Measurements from ENCODE around the gene LRRC3.

Gene LRRC3

DNA sequence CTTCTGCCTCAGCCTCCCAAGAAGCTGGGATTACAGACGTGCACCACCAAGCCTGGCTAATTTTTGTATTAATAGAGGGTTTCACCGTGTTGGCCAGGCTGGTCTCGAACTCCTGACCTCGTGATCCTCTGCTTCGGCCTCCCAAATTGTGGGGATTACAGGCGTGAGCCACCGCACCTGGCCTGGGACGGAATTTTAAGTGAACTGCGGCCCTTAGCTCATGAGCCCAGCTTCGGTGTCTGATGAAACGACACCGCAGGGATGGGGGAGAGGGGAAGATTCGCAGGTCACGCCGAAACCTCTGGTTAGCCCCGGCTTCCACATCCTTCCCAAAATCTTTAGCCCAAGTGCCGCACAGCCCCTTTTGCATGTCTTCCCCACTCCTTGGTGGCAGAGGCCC is 39.1 kb downstream of the LRRC3 start:
- in situ Hi-C loops (cut with MboI; ENCODE audit: low sequenced_read_pairs) = loop anchor here (25.0 kb wide), 1 partner anchor 682 kb away; no protein-coding TSS in a partner anchor

- in situ Hi-C loops (cut with MboI; ENCODE audit: low sequenced_read_pairs) = loop anchor here (25.0 kb wide), 1 partner anchor 683 kb away; no protein-coding TSS in a partner anchor
Measured at GRCh38 chr21:44494956-44495355, 39.6 kb downstream of the LRRC3 start.

GRCh38 chr21:44495611-44496563 is 40.6 kb downstream of the LRRC3 start:
- in situ Hi-C loops (cut with MboI; ENCODE audit: low sequenced_read_pairs) = loop anchor here (25.0 kb wide), 1 partner anchor 684 kb away; no protein-coding TSS in a partner anchor

- in situ Hi-C loops (cut with MboI; ENCODE audit: low sequenced_read_pairs) = loop anchor here (25.0 kb wide), 1 partner anchor 685 kb away; no protein-coding TSS in a partner anchor
Measured at GRCh38 chr21:44496564-44497550, 41.5 kb downstream of the LRRC3 start.

- in situ Hi-C loops (cut with MboI; ENCODE audit: low sequenced_read_pairs) = loop anchor here (25.0 kb wide), 1 partner anchor 685 kb away; no protein-coding TSS in a partner anchor
Measured at GRCh38 chr21:44497703-44498126, 42.4 kb downstream of the LRRC3 start.

DNA sequence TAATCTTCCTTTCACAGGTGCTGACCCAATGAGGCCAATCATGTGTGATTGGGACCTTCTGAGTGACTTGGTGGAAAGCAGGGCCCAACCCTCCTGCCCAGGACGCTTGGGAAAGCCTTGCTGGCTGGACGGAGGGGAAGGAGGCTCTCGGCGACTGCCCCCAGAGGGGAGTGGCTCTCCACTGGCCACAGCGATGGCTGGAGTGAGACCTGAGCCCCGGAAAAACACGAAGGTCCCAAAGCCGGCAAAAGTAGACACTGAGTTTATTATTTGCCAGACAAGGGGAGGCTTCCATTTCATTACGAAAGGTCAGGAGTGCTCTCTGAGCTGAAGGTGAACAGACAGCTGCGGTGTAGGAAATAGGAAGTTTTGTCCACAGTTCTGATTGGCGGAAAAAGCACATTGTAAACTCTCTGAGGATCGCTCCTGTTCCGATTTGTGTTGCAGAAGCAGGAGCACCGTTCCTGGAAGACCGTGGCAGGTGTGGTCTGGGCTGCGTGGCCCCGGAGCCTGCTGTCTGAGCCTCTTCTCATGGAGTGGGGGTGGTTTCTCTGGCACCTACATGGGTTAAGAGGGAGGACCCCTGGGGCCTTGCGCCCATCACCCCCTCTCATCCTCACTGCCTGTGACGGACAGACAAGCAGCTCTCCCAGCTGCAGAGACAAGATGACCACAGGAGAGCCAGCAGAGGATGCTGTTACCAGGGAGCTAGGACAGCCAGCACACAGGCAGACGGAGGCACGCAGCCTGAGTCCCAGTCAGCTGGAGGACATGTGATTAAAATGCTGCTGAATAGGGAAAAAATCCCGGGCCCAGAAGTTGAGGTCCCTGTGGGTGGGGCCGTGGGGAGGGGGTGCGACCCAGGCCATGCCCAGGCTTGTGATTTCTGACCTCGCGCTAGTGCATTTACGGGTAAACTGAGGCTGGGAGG is 43.2 kb downstream of the LRRC3 start:
- in situ Hi-C loops (cut with MboI; ENCODE audit: low sequenced_read_pairs) = loop anchor here (25.0 kb wide), 1 partner anchor 686 kb away; no protein-coding TSS in a partner anchor

- in situ Hi-C loops (cut with MboI; ENCODE audit: low sequenced_read_pairs) = loop anchor here (25.0 kb wide), 1 partner anchor 687 kb away; no protein-coding TSS in a partner anchor
Measured at GRCh38 chr21:44499211-44499560, 43.9 kb downstream of the LRRC3 start.

DNA sequence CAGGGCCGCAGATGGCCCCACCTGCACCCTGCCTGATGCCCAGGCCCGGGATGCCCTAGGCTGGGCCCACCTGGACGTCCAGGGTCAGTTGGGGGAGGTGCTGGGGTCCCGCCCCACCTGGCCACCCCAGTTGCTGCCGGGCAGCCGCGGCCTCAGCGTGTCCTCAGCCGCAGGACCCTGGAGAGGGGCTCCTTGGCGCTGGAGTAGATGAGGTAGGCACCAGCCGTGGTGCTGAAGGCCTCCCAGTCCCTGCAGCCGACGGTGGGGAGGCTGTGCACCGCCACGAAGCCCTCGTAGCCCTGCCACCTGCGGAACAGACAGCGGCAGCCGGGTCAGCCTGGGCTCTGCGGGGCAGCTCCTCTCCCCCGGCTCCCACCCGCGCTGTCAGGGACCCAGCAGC is 44.3 kb downstream of the LRRC3 start:
- in situ Hi-C loops (cut with MboI; ENCODE audit: low sequenced_read_pairs) = loop anchor here (25.0 kb wide), 2 partner anchors 438 to 687 kb away; partner anchors contain the start of gene SLX9

- in situ Hi-C loops (cut with MboI; ENCODE audit: low sequenced_read_pairs) = loop anchor here (25.0 kb wide), 1 partner anchor 437 kb away; the partner anchor contains the start of gene SLX9
Measured at GRCh38 chr21:44500111-44500510, 44.8 kb downstream of the LRRC3 start.

DNA sequence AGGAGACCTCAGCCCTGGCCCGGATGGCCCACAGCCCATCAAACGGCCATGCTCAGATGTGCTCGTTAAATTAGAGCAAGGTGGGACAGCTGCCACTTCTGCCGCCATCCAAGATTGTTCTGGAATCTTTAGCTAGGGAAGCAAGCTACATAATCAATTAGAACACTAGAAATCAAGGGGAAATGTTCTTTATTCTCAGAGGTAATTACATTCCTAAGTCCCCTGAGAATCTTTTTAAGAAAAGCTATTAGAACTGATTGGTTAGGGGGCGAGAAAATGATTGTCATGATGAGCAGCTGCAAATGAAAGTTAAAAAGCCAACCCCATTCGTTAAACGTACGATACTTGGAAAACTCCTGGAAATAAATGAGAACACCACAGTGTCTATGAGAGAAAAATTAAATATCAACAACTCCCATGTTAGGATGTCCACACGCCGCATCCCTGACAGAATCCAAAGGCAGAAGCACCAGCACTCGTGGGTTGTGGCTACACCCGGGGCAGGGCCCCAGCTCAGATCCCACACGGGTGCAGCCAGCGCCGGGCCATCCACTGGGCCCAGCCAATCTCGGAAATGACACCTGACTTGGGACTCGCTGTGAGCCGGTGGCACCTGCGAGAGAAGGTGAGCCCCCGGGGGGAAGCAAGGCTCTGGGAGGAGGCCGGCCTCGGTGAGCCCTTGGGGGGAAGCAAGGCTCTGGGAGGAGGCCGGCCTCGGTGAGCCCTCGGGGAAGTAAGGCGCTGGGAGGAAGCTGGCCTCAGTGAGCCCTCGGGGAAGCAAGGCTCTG is 47.1 kb downstream of the LRRC3 start:
- in situ Hi-C loops (cut with MboI; ENCODE audit: low sequenced_read_pairs) = loop anchor here (25.0 kb wide), 1 partner anchor 435 kb away; the partner anchor contains the start of gene SLX9

DNA sequence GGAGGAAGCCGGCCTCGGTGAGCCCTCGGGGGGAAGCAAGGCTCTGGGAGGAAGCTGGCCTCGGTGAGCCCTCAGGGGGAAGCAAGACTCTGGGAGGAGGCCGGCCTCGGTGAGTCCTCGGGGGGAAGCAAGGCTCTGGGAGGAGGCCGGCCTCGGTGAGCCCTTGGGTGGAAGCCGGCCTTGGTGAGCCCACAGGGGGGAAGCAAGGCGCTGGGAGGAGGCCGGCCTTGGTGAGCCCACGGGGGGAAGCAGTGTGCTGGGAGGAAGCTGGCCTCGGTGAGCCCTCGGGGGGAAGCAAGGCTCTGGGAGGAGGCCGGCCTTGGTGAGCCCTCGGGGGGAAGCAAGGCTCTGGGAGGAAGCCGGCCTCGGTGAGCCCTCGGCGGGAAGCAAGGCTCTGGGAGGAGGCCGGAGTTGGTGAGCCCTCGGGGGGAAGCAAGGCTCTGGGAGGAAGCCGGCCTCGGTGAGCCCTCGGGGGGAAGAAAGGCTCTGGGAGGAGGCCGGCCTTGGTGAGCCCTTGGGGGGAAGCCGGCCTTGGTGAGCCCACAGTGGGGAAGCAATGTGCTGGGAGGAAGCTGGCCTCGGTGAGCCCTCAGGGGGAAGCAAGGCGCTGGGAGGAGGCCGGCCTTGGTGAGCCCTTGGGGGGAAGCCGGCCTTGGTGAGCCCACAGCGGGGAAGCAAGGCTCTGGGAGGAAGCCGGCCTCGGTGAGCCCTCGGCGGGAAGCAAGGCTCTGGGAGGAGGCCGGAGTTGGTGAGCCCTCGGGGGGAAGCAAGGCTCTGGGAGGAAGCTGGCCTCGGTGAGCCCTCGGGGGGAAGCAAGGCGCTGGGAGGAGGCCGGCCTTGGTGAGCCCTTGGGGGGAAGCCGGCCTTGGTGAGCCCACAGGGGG is 47.9 kb downstream of the LRRC3 start:
- in situ Hi-C loops (cut with MboI; ENCODE audit: low sequenced_read_pairs) = loop anchor here (25.0 kb wide), 1 partner anchor 434 kb away; the partner anchor contains the start of gene SLX9

DNA sequence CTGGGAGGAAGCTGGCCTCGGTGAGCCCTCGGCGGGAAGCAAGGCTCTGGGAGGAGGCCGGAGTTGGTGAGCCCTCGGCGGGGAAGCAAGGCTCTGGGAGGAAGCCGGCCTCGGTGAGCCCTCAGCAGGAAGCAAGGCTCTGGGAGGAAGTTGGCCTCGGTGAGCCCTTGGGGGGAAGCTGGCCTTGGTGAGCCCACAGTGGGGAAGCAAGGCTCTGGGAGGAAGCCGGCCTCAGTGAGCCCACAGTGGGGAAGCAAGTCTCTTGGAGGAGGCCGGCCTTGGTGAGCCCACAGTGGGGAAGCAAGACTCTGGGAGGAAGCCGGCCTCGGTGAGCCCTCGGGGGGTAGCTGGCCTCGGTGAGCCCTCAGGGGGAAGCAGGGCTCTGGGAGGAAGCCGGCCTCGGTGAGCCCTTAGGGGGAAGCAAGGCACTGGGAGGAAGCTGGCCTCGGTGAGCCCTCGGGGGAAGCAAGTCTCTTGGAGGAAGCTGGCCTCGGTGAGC is 48.6 kb downstream of the LRRC3 start:
- in situ Hi-C loops (cut with MboI; ENCODE audit: low sequenced_read_pairs) = loop anchor here (25.0 kb wide), 1 partner anchor 433 kb away; the partner anchor contains the start of gene SLX9

DNA sequence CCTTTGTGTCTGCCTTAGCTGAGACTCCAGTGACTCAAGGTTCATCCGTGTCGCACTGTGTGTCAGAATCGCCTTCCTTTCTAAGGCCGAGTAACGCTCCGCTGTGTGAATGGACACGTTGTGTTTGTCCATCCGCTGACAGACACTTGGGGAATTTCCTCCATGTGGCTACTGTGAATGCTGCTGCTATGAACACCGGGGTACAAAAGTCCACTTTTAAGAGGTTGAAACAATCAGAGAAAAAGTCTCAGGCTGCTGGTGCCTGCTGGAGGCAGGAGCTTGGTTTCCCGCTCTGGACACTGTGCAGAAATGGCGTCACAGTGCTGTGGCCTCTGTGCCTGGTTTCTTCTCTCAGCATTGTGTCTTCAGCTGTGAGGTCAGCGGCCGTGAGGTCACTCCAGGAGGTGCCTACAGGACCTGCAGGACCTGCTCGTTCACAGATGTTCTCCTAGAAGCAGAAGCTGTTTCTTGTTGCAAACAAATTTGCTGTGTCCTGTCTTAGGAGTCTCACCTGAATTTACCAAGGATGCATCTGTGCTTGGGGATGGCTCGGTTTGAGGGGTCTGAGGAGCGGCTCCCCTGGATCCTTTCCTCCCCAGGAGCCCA is 50.5 kb downstream of the LRRC3 start:
- in situ Hi-C loops (cut with MboI; ENCODE audit: low sequenced_read_pairs) = loop anchor here (25.0 kb wide), 1 partner anchor 432 kb away; the partner anchor contains the start of gene SLX9

DNA sequence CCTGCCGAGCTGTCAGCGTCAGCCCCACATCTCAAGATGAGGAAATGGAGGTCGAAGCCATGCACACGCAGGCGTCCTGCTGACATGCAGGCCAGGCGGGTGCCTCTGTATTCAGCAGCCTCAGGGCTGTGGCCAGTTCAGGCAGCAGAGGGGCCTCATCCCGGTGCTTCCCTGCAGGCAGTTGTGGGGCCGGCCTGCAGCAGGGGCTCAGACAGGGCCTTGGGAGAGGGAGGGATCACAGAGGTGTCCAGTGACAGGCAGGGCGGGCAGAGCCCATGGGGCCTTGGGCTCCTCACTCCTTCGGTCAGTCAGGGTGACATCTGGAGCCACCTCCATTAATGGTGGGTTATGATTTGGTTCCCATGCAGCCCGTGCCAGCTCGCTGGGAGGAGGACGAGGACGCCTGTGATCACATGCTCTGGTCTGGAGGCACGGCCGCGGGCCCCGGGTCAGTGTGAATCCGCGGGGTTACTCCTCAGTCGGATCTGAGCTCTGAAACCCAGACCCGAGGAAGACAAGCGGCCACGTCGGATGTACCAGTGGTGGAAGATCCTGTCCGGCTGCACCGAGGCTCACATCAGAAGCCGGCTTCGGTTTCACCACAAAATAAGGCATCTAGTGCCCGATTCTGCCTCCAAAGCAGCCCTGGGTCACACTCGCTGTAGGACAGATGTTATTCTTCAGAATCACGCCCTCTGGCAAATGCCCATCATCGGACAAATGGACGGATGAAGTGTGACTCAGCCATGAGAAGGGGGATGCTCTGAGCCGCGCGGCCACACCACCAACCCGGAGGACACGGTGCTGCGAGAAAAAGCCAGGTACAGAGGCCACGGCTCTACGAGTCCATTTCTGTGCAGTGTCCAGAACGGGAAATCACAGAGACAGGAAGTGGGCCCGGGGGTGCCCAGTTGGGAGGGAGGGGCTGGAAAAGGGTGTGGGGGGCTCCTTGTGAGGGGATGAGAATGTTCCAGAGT is 51.3 kb downstream of the LRRC3 start:
- in situ Hi-C loops (cut with MboI; ENCODE audit: low sequenced_read_pairs) = loop anchor here (25.0 kb wide), 1 partner anchor 431 kb away; the partner anchor contains the start of gene SLX9

GRCh38 chr21:44507673-44508425 is 52.5 kb downstream of the LRRC3 start:
- in situ Hi-C loops (cut with MboI; ENCODE audit: low sequenced_read_pairs) = loop anchor here (25.0 kb wide), 1 partner anchor 429 kb away; the partner anchor contains the start of gene SLX9
